Measurements from ENCODE around the gene PFKP. TPM values are rescaled to one million over a fixed set of nuclear protein-coding genes. Genes with fewer than 3 reads are reported as not detected.

PFKP gene
- total RNA-seq, 1 donor from 2014 or later: 46.7 TPM

GRCh38 chr10:3122486-3123205, 55.3 kb downstream of the PFKP start:
- Histone ChIP-seq H3K9me3 (no peaks in the 10 kb centered on the region), H3K27me3 (no peaks in the 10 kb centered on the region), H3K4me3 (no peak overlapping the region), H3K36me3 (peaks cover 0 to 9% of the 10 kb centered on the region in 2 donors), H3K4me1 (peaks cover 19% of the 10 kb centered on the region), H3K27ac (no peak overlapping the region)
- TF ChIP-seq CTCF (IDR thresholded peaks at IDR 0.05) (no peak), POLR2AphosphoS5 (IDR thresholded peaks at IDR 0.05; ENCODE audit: insufficient read depth in 1 of 2, low read depth in 1 of 2) (no peak), POLR2A (IDR thresholded peaks at IDR 0.05) (no peak)
- no peak for DNase-seq (ENCODE audit: extremely low spot score in 2 of 2)
- intact Hi-C loops (cut with DNase I): no loop called here

DNA sequence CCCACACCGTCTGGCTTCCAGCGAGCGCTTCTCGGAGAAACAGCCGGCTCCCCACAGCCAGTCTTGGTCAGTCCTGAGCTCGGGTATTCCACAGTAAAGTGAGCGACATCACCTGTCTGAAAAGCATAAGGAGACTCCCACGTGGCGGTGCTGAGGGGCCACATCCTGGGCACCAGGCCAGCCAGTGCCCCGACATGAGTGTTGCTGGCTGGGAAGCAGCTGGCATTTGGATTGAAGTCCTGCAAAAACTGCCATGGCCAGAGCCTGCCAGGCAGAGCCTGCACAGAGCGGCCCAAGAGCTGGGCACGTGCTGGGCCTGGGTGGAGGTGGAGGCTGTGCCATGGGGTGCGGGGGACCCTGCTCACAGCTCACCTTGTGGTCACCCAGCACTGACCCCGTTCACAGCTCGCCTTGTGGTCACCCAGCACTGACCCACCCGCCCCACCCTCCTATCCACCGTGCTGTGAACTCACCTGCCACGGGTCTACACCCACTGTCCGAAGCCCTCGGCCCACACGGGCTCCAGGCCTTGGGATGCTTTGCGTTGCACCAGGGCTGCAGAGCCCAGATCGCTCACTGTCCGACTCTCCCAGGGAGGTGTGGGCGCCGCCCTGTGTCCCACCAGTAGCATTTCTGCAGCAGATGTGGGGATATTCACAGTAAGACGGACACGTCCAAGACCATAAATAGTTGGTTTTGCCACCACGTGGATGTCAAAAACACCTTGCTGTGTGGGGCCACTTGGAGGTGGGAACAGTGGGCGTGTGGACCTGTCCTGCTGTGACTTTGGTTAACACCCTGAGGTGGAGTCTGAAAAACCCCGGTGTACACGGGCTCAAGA, 56.4 kb downstream of the PFKP start:
- intact Hi-C loops (cut with DNase I): no loop called here
- Histone ChIP-seq H3K36me3 (peaks cover 0 to 8% of the 10 kb centered on the region in 2 donors), H3K27me3 (no peaks in the 10 kb centered on the region), H3K27ac (no peak overlapping the region), H3K4me1 (peaks cover 19% of the 10 kb centered on the region), H3K4me3 (no peak overlapping the region), H3K9me3 (no peaks in the 10 kb centered on the region)
- DNase-seq (ENCODE audit: extremely low spot score in 2 of 2): no peak
- no peak for TF ChIP-seq POLR2AphosphoS5 (IDR thresholded peaks at IDR 0.05; ENCODE audit: insufficient read depth in 1 of 2, low read depth in 1 of 2)
- no peak for TF ChIP-seq CTCF (IDR thresholded peaks at IDR 0.05)
- TF ChIP-seq POLR2A (IDR thresholded peaks at IDR 0.05): no peak

DNA sequence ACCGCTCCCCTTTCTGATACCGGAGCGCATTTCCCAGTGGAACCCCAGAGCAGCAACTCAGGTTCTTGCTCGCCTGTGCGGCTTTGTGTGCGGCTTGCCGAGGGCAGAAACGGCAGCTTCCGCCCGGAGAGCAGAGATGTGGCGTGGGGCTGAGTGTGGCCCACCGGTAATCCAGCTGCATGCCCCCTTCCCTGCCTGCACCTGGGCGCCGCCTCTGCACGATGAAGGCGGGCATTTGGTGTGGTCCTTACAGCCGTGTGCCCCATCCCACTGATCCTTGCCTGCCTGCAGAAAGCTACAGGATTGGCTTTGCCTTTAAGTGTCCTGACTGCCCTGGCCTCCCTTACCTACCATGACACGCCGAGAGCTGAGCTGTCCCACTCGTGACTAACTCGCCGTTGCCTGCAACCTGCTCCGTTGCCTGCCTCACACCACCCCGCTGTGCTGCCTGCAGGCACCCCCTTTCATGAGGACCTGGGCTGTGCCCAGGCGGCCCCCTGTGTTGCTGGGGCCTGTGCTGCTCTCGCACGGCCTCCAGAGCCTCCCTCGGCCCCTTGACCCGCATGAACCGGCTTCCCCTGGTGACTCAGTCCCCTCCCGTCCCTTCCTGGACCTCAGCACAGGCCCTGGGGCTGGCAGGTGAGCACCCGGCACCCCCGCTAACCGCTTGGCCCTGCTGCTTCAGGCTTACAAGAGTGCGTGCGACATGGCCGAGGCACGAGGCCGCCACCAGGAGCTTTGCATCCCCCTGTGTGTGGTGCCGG, 57.2 kb downstream of the PFKP start:
- H3K27ac ChIP-seq: no peak overlapping the region
- TF ChIP-seq CTCF (IDR thresholded peaks at IDR 0.05) (no peak), POLR2A (IDR thresholded peaks at IDR 0.05) (no peak), POLR2AphosphoS5 (IDR thresholded peaks at IDR 0.05; ENCODE audit: insufficient read depth in 1 of 2, low read depth in 1 of 2) (no peak)
- H3K4me3 ChIP-seq: no peak overlapping the region
- H3K4me1 ChIP-seq: peaks cover 19% of the 10 kb centered on the region
- no peaks in the 10 kb centered on the region for H3K9me3 ChIP-seq
- H3K27me3 ChIP-seq: no peaks in the 10 kb centered on the region
- intact Hi-C loops (cut with DNase I): no loop called here
- H3K36me3 ChIP-seq: peaks cover 0 to 6% of the 10 kb centered on the region in 2 donors
- DNase-seq (ENCODE audit: extremely low spot score in 2 of 2): no peak

GRCh38 chr10:3125527-3126170, 58.3 kb downstream of the PFKP start:
- DNase-seq (ENCODE audit: extremely low spot score in 2 of 2): no peak
- TF ChIP-seq POLR2A (IDR thresholded peaks at IDR 0.05): no peak
- TF ChIP-seq POLR2AphosphoS5 (IDR thresholded peaks at IDR 0.05; ENCODE audit: insufficient read depth in 1 of 2, low read depth in 1 of 2): no peak
- no peaks in the 10 kb centered on the region for H3K27me3 ChIP-seq
- no peak overlapping the region for H3K27ac ChIP-seq
- intact Hi-C loops (cut with DNase I): no loop called here
- H3K36me3 ChIP-seq: peaks cover 0 to 12% of the 10 kb centered on the region in 2 donors
- H3K4me1 ChIP-seq: peaks cover 19% of the 10 kb centered on the region
- no peak overlapping the region for H3K4me3 ChIP-seq
- no peaks in the 10 kb centered on the region for H3K9me3 ChIP-seq

- no peak for TF ChIP-seq POLR2A (IDR thresholded peaks at IDR 0.05)
- no peak for TF ChIP-seq CTCF (IDR thresholded peaks at IDR 0.05)
- intact Hi-C loops (cut with DNase I): no loop called here
- no peaks in the 10 kb centered on the region for H3K27me3 ChIP-seq
- H3K27ac ChIP-seq: no peak overlapping the region
- DNase-seq (ENCODE audit: extremely low spot score in 2 of 2): no peak
- H3K4me1 ChIP-seq: peaks cover 19% of the 10 kb centered on the region
- no peak overlapping the region for H3K4me3 ChIP-seq
- peaks cover 0 to 12% of the 10 kb centered on the region in 2 donors for H3K36me3 ChIP-seq
- no peaks in the 10 kb centered on the region for H3K9me3 ChIP-seq
Observed at GRCh38 chr10:3126249-3126648, 58.9 kb downstream of the PFKP start.
